GM21447 (cell line): ENCODE data around the gene CDKN2A.

Source experiments
- ATAC-seq: cut with Tn5 transposase; IDR thresholded peaks from one replicate; pipeline ENCODE4 v1.9.1; 2021; ENCODE audit not compliant: unreplicated experiment

CDKN2A gene

GRCh38 chr9:21993893-21994555, at the start of gene CDKN2A:
TSS of gene CDKN2A (minus strand) at chr9:21994392.
- peak; percentile 35 for ATAC-seq

GRCh38 chr9:22043928-22044327, 49.7 kb upstream of the CDKN2A start:
- no peak for ATAC-seq

GRCh38 chr9:22041775-22042174, 47.6 kb upstream of the CDKN2A start:
- no peak for ATAC-seq

- ATAC-seq, result no peak
Measured at GRCh38 chr9:22041344-22041743, 47.2 kb upstream of the CDKN2A start.

GRCh38 chr9:22040760-22041159, 46.6 kb upstream of the CDKN2A start:
- no peak for ATAC-seq

- ATAC-seq, result no peak
Measured at GRCh38 chr9:22039258-22039657, 45.1 kb upstream of the CDKN2A start.

GRCh38 chr9:22037954-22038690, 43.9 kb upstream of the CDKN2A start:
- ATAC-seq, result no peak

- no peak for ATAC-seq
Measured at GRCh38 chr9:22036866-22037626, 42.9 kb upstream of the CDKN2A start.

GRCh38 chr9:22035591-22036011, 41.4 kb upstream of the CDKN2A start:
- no peak for ATAC-seq

GRCh38 chr9:22033012-22033630, 38.9 kb upstream of the CDKN2A start:
- no peak for ATAC-seq

GRCh38 chr9:22031655-22032411, 37.6 kb upstream of the CDKN2A start:
- no peak for ATAC-seq

GRCh38 chr9:22030101-22030598, 36.0 kb upstream of the CDKN2A start:
- ATAC-seq, result peak; percentile 65

- no peak for ATAC-seq
Measured at GRCh38 chr9:22029231-22029630, 35.0 kb upstream of the CDKN2A start.

- no peak for ATAC-seq
Measured at GRCh38 chr9:22028394-22028793, 34.2 kb upstream of the CDKN2A start.

GRCh38 chr9:22026696-22027095, 32.5 kb upstream of the CDKN2A start:
- ATAC-seq, result no peak

- ATAC-seq, result no peak
Measured at GRCh38 chr9:22022396-22022795, 28.2 kb upstream of the CDKN2A start.

- no peak for ATAC-seq
Measured at GRCh38 chr9:22010866-22011625, 16.9 kb upstream of the CDKN2A start.

GRCh38 chr9:22009506-22009867, 15.3 kb upstream of the CDKN2A start:
- ATAC-seq, result peak; percentile 32

GRCh38 chr9:22008717-22009505, 14.7 kb upstream of the CDKN2A start, which contains the start of gene CDKN2B:
TSS of gene CDKN2B (minus strand) at chr9:22009305. CDS start at chr9:22008953, 352 bp downstream.
- peak; percentile 83 for ATAC-seq
